OCI-LY7 (cell line): ENCODE results near the gene CTNNA2.

Experiments used
- CTCF ChIP-seq: fragments of 200-600 bp; sonication (generic); conservative IDR thresholded peaks from 2 replicates; pipeline ENCODE4 v1.5.1; 2014; ENCODE audit warnings: mild to moderate bottlenecking, antibody characterized with exemption, low read length, moderate library complexity, mixed read lengths
- EZH2phosphoT487 ChIP-seq: fragments of 200-600 bp; sonication (generic); IDR thresholded peaks from 2 replicates; pipeline ENCODE4 v1.6.1; 2018; ENCODE audit warnings: low read depth, borderline replicate concordance, mild to moderate bottlenecking, mixed run types, antibody characterized with exemption, low read length, moderate library complexity, mixed read lengths

DNA sequence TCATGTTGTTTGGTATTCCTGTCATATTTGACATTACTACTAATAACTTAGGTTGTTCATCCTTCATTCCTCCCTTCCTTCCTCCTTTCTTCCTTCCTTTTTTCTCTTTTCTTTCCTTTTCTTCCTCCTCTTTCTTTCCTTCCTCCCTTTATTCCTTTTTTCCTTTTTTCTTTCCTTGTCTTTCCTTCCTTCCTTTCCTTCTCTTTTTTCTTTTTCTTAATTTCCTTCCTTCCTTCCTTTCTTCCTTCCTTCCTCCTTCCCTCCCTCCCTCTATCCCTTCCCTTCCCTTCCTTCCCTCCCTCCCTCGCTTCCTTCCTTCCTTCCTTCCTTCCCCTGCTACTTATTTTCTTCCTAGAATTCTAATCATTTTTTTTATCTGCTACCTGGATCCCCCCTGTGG, 66.1 kb downstream of the CTNNA2 start:
- TF ChIP-seq CTCF (no peak), EZH2phosphoT487 (no peak)
